Measurements from ENCODE around the gene C1orf116.

Gene C1orf116

GRCh38 chr1:207031016-207031415, 1.5 kb downstream of the C1orf116 start:
- no peak overlapping the region for H3K27ac ChIP-seq (replicated peaks)
- no peak overlapping the region for H3K4me3 ChIP-seq (replicated peaks; ENCODE audit: insufficient read depth, low read length)
- no peaks in the 10 kb centered on the region for H3K27me3 ChIP-seq (ENCODE audit: insufficient read depth, poor library complexity, severe bottlenecking)
- no peak for TF ChIP-seq GABPA (IDR thresholded peaks at IDR 0.05; ENCODE audit: low read depth)
- TF ChIP-seq REST (IDR thresholded peaks at IDR 0.05; ENCODE audit: insufficient replicate concordance, low read depth) = no peak
- no peak for TF ChIP-seq CTCF (IDR thresholded peaks at IDR 0.05; ENCODE audit: insufficient read depth, low read length)
- TF ChIP-seq POLR2AphosphoS5 (IDR thresholded peaks at IDR 0.05; ENCODE audit: low read depth) = no peak
- no peak for TF ChIP-seq SPI1 (IDR thresholded peaks at IDR 0.05; ENCODE audit: borderline replicate concordance, low read depth)
- no peak for DNase-seq (ENCODE audit: low read depth in 1 of 2, low spot score in 1 of 2)

- DNase-seq (ENCODE audit: low read depth in 1 of 2, low spot score in 1 of 2) = no peak
- no peaks in the 10 kb centered on the region for H3K27me3 ChIP-seq (ENCODE audit: insufficient read depth, poor library complexity, severe bottlenecking)
- H3K27ac ChIP-seq (replicated peaks) = no peak overlapping the region
- TF ChIP-seq POLR2AphosphoS5 (IDR thresholded peaks at IDR 0.05; ENCODE audit: low read depth) = no peak
- no peak for TF ChIP-seq REST (IDR thresholded peaks at IDR 0.05; ENCODE audit: insufficient replicate concordance, low read depth)
- no peak for TF ChIP-seq SPI1 (IDR thresholded peaks at IDR 0.05; ENCODE audit: borderline replicate concordance, low read depth)
- no peak overlapping the region for H3K4me3 ChIP-seq (replicated peaks; ENCODE audit: insufficient read depth, low read length)
These were observed 2.0 kb downstream of the C1orf116 start for GRCh38 chr1:207030522-207031009.

- no peak for TF ChIP-seq SPI1 (IDR thresholded peaks at IDR 0.05; ENCODE audit: borderline replicate concordance, low read depth)
- no peak for TF ChIP-seq POLR2AphosphoS5 (IDR thresholded peaks at IDR 0.05; ENCODE audit: low read depth)
- no peak for TF ChIP-seq CTCF (IDR thresholded peaks at IDR 0.05; ENCODE audit: insufficient read depth, low read length)
- no peak for TF ChIP-seq REST (IDR thresholded peaks at IDR 0.05; ENCODE audit: insufficient replicate concordance, low read depth)
- no peak for TF ChIP-seq GABPA (IDR thresholded peaks at IDR 0.05; ENCODE audit: low read depth)
- H3K27me3 ChIP-seq (ENCODE audit: insufficient read depth, poor library complexity, severe bottlenecking) = no peaks in the 10 kb centered on the region
- no peak overlapping the region for H3K27ac ChIP-seq (replicated peaks)
- H3K4me3 ChIP-seq (replicated peaks; ENCODE audit: insufficient read depth, low read length) = no peak overlapping the region
- no peak for DNase-seq (ENCODE audit: low read depth in 1 of 2, low spot score in 1 of 2)
These were observed 2.6 kb downstream of the C1orf116 start for GRCh38 chr1:207029701-207030521.
